ENCODE data around the gene TPI1. TPM values are rescaled to one million over a fixed set of nuclear protein-coding genes. Genes with fewer than 3 reads are reported as not detected.

Gene TPI1
- total and polyA plus RNA-seq, 4 donors: 190 to 547 (median 396) TPM

DNA sequence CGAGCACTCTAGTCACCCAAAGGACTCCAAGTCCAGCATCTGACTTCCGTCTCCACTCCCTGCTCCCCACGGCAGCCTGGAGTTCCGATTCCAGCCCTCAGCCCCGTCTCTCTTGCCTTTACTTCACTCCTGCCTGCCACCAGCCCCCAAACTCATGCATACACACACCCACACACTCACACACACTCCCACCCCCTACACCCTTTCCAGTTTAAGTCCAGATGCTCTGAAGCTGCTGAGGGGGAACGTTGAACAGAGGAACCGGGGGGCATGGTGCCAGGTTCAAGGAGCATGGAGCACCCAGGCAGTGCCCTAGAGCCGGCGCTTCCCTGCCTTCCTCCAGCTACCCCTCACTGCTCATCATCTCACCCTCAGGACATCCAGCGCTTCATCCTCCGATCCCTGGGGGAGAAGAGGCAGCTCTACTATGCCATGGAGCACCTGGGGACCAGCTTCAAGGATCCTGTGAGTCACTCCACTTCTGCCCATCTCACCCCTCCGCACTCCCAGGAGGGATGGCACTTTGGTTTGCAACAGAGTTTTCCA lies 35.8 kb upstream of the TPI1 start:
- Histone ChIP-seq H3K4me1 (ENCODE audit: control insufficient read depth in 4 of 4, insufficient read depth in 4 of 4, low read length in 3 of 4) (peaks cover 7 to 17% (median 12%) of the 10 kb centered on the region in 4 donors), H3K27me3 (ENCODE audit: control insufficient read depth in 4 of 4, insufficient read depth in 4 of 4, low read length in 3 of 4) (peaks cover 0 to 2% (median 0%) of the 10 kb centered on the region in 4 donors), H3K9me3 (ENCODE audit: control insufficient read depth in 4 of 4, low read length in 3 of 4) (no peaks in the 10 kb centered on the region), H3K27ac (ENCODE audit: low read depth in 1 of 2, low read length in 2 of 2) (no peak overlapping the region), H3K36me3 (ENCODE audit: control insufficient read depth in 4 of 4, insufficient read depth in 3 of 4, low read depth in 1 of 4, low read length in 3 of 4) (no peaks in the 10 kb centered on the region), H3K4me3 (ENCODE audit: low read depth in 1 of 3, low read length in 3 of 3) (no peak overlapping the region), H3K9ac (ENCODE audit: low read depth in 1 of 2, low read length in 2 of 2) (no peak overlapping the region)
- WGBS: 86% methylated on average over 12 of the region's 12 CpGs
- DNase-seq (ENCODE audit: low spot score): no peak
- no peak for TF ChIP-seq JUND (IDR thresholded peaks at IDR 0.05)
- TF ChIP-seq, protein P1, sequence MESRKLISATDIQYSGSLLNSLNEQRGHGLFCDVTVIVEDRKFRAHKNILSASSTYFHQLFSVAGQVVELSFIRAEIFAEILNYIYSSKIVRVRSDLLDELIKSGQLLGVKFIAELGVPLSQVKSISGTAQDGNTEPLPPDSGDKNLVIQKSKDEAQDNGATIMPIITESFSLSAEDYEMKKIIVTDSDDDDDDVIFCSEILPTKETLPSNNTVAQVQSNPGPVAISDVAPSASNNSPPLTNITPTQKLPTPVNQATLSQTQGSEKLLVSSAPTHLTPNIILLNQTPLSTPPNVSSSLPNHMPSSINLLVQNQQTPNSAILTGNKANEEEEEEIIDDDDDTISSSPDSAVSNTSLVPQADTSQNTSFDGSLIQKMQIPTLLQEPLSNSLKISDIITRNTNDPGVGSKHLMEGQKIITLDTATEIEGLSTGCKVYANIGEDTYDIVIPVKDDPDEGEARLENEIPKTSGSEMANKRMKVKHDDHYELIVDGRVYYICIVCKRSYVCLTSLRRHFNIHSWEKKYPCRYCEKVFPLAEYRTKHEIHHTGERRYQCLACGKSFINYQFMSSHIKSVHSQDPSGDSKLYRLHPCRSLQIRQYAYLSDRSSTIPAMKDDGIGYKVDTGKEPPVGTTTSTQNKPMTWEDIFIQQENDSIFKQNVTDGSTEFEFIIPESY (IDR thresholded peaks at IDR 0.05): no peak
- TF ChIP-seq RXRA (IDR thresholded peaks at IDR 0.05): no peak
- TF ChIP-seq HNF4A (conservative IDR thresholded peaks at IDR 0.05): no peak
- no peak for TF ChIP-seq RAD21 (IDR thresholded peaks at IDR 0.05)
- TF ChIP-seq TAF1 (conservative IDR thresholded peaks at IDR 0.05): no peak
- no peak for TF ChIP-seq FOXA2 (IDR thresholded peaks at IDR 0.05)
- TF ChIP-seq EGR1 (IDR thresholded peaks at IDR 0.05; ENCODE audit: low read depth in 2 of 2): no peak
- TF ChIP-seq, protein P2, sequence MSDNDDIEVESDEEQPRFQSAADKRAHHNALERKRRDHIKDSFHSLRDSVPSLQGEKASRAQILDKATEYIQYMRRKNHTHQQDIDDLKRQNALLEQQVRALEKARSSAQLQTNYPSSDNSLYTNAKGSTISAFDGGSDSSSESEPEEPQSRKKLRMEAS (IDR thresholded peaks at IDR 0.05): no peak
- TF ChIP-seq YY1 (IDR thresholded peaks at IDR 0.05): no peak
- TF ChIP-seq HNF4G (IDR thresholded peaks at IDR 0.05): no peak
- TF ChIP-seq, protein P3, sequence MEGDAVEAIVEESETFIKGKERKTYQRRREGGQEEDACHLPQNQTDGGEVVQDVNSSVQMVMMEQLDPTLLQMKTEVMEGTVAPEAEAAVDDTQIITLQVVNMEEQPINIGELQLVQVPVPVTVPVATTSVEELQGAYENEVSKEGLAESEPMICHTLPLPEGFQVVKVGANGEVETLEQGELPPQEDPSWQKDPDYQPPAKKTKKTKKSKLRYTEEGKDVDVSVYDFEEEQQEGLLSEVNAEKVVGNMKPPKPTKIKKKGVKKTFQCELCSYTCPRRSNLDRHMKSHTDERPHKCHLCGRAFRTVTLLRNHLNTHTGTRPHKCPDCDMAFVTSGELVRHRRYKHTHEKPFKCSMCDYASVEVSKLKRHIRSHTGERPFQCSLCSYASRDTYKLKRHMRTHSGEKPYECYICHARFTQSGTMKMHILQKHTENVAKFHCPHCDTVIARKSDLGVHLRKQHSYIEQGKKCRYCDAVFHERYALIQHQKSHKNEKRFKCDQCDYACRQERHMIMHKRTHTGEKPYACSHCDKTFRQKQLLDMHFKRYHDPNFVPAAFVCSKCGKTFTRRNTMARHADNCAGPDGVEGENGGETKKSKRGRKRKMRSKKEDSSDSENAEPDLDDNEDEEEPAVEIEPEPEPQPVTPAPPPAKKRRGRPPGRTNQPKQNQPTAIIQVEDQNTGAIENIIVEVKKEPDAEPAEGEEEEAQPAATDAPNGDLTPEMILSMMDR (IDR thresholded peaks at IDR 0.05; ENCODE audit: low read depth, low read length, missing input control): no peak
- TF ChIP-seq GABPA (IDR thresholded peaks at IDR 0.05 in 1 of 2, conservative IDR thresholded peaks at IDR 0.05 in 1 of 2): no peak
- TF ChIP-seq, protein P4, sequence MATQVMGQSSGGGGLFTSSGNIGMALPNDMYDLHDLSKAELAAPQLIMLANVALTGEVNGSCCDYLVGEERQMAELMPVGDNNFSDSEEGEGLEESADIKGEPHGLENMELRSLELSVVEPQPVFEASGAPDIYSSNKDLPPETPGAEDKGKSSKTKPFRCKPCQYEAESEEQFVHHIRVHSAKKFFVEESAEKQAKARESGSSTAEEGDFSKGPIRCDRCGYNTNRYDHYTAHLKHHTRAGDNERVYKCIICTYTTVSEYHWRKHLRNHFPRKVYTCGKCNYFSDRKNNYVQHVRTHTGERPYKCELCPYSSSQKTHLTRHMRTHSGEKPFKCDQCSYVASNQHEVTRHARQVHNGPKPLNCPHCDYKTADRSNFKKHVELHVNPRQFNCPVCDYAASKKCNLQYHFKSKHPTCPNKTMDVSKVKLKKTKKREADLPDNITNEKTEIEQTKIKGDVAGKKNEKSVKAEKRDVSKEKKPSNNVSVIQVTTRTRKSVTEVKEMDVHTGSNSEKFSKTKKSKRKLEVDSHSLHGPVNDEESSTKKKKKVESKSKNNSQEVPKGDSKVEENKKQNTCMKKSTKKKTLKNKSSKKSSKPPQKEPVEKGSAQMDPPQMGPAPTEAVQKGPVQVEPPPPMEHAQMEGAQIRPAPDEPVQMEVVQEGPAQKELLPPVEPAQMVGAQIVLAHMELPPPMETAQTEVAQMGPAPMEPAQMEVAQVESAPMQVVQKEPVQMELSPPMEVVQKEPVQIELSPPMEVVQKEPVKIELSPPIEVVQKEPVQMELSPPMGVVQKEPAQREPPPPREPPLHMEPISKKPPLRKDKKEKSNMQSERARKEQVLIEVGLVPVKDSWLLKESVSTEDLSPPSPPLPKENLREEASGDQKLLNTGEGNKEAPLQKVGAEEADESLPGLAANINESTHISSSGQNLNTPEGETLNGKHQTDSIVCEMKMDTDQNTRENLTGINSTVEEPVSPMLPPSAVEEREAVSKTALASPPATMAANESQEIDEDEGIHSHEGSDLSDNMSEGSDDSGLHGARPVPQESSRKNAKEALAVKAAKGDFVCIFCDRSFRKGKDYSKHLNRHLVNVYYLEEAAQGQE (IDR thresholded peaks at IDR 0.05): no peak
- no peak for TF ChIP-seq SP1 (IDR thresholded peaks at IDR 0.05)

DNA sequence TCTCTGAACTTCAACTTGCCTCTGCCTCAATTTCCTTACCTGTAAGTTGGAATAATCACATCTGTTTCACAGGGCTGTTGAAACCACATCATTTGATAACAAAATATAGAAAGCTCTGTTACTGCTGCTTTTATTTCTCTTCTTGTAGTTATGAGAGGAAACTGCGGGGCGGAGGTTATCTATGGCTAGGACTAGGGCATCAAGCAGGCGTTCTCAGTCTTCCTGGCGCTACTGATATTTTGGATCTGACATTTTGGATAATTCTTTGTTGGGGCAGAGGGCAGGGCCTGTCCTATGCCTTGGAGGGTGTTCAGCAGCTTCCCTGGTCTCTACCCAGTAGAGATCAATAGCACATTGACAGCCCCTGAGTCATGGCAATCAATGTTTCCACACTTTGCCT lies 35.2 kb upstream of the TPI1 start:
- WGBS: 83% methylated on average over 4 of the region's 4 CpGs
- H3K27me3 ChIP-seq (ENCODE audit: control insufficient read depth in 4 of 4, insufficient read depth in 4 of 4, low read length in 3 of 4): peaks cover 0 to 2% (median 0%) of the 10 kb centered on the region in 4 donors
- H3K27ac ChIP-seq (ENCODE audit: low read depth in 1 of 2, low read length in 2 of 2): no peak overlapping the region
- no peak for TF ChIP-seq FOXA1 (IDR thresholded peaks at IDR 0.05)
- TF ChIP-seq NR2F2 (IDR thresholded peaks at IDR 0.05): peak; percentile 98
- no peak overlapping the region for H3K9ac ChIP-seq (ENCODE audit: low read depth in 1 of 2, low read length in 2 of 2)
- DNase-seq (ENCODE audit: low spot score): no peak
- no peak overlapping the region for H3K4me3 ChIP-seq (ENCODE audit: low read depth in 1 of 3, low read length in 3 of 3)
- H3K9me3 ChIP-seq (ENCODE audit: control insufficient read depth in 4 of 4, low read length in 3 of 4): no peaks in the 10 kb centered on the region
- H3K36me3 ChIP-seq (ENCODE audit: control insufficient read depth in 4 of 4, insufficient read depth in 3 of 4, low read depth in 1 of 4, low read length in 3 of 4): no peaks in the 10 kb centered on the region
- H3K4me1 ChIP-seq (ENCODE audit: control insufficient read depth in 4 of 4, insufficient read depth in 4 of 4, low read length in 3 of 4): peaks cover 7 to 17% (median 12%) of the 10 kb centered on the region in 4 donors

Measured in liver (tissue), 9 donors.